ENCODE data around the gene OPN3. TPM values are rescaled to one million over a fixed set of nuclear protein-coding genes. Genes with fewer than 3 reads are reported as not detected.

OPN3 gene
- total RNA-seq, 1 experiment from 2014 or later = 10.0 TPM

- H2AK5ac ChIP-seq (ENCODE audit: insufficient read length, low read length) = no peak overlapping the region
- H3T11ph ChIP-seq (ENCODE audit: low read length) = no peak overlapping the region
- no peak overlapping the region for H2BK5ac ChIP-seq (ENCODE audit: insufficient read length, low read length)
- H3K9me3 ChIP-seq (ENCODE audit: control insufficient read depth, low read depth, low read length) = no peaks in the 10 kb centered on the region
- no peak overlapping the region for H3K27ac Mint-ChIP-seq
- H3K4me3 Mint-ChIP-seq = no peak overlapping the region
- no peak overlapping the region for H3K4ac ChIP-seq (ENCODE audit: low read depth, low read length)
- WGBS (ENCODE audit: extremely low coverage, insufficient read length, low lambda C conversion rate) = no CpG with 5 or more reads among the region's 4 CpGs
- no peaks in the 10 kb centered on the region for H3K79me1 ChIP-seq (ENCODE audit: insufficient read depth, low read depth, low read length, poor library complexity, severe bottlenecking)
- no peak overlapping the region for H4K91ac ChIP-seq (ENCODE audit: insufficient read length, low read depth, low read length)
- H3K79me2 ChIP-seq (ENCODE audit: insufficient read depth, low read length) = peaks cover 20% of the 10 kb centered on the region; the same call in 1 of the 2 replicates
- no peak overlapping the region for H2AFZ ChIP-seq (ENCODE audit: low read length)
- no peak overlapping the region for H4K8ac ChIP-seq (replicated peaks; ENCODE audit: insufficient read length, low read depth, low read length)
- no peak overlapping the region for H3K4me2 ChIP-seq (ENCODE audit: insufficient read depth, insufficient read length, low read length)
- H3K27me3 Mint-ChIP-seq (ENCODE audit: low read depth) = peaks cover 2% of the 10 kb centered on the region
- no peak for DNase-seq
- no peak for TF ChIP-seq CTCF (conservative IDR thresholded peaks at IDR 0.05)
- H2BK12ac ChIP-seq (ENCODE audit: insufficient read length, low read depth, low read length) = no peak overlapping the region
- H3K14ac ChIP-seq (ENCODE audit: insufficient read depth, low read length) = no peak overlapping the region
- H3K56ac ChIP-seq (ENCODE audit: insufficient read length, low read depth, low read length) = no peak overlapping the region
- peaks cover 3% of the 10 kb centered on the region for H3K23me2 ChIP-seq (ENCODE audit: insufficient read length, low read depth, low read length, poor library complexity, severe bottlenecking)
- no peak overlapping the region for H3K23ac ChIP-seq (ENCODE audit: insufficient read length, low read depth, low read length)
- peaks cover 26 to 33% (median 27%) of the 10 kb centered on the region in 3 experiments for H3K36me3 Mint-ChIP-seq (ENCODE audit: insufficient read depth in 1 of 3, low read depth in 3 of 3)
- H2BK15ac ChIP-seq (ENCODE audit: low read depth, low read length) = no peak overlapping the region
- no peak overlapping the region for H2BK20ac ChIP-seq (ENCODE audit: low read depth, low read length, poor library complexity, severe bottlenecking)
- no peak overlapping the region for H3K18ac ChIP-seq (ENCODE audit: insufficient read length, low read depth, low read length)
- H3K4me1 Mint-ChIP-seq = peaks cover 29 to 32% of the 10 kb centered on the region in 2 experiments
- no peaks in the 10 kb centered on the region for H4K20me1 ChIP-seq (ENCODE audit: control insufficient read depth, insufficient read depth, insufficient read length)
- no peaks in the 10 kb centered on the region for H3K27me3 ChIP-seq (ENCODE audit: insufficient read depth, low read length)
- H2BK120ac ChIP-seq (ENCODE audit: low read depth, low read length, poor library complexity, severe bottlenecking) = no peak overlapping the region
- peaks cover 6% of the 10 kb centered on the region; the same call in 1 of the 2 replicates for H3K4me1 ChIP-seq (ENCODE audit: insufficient read depth, low read length)
- no peak overlapping the region for H3K27ac ChIP-seq (ENCODE audit: insufficient read length, low read depth, low read length)
- H3K9me3 Mint-ChIP-seq = peaks cover 1% of the 10 kb centered on the region in 2 experiments; a peak in 1 of 5 replicates
- no peak overlapping the region for H4K5ac ChIP-seq (ENCODE audit: insufficient read length, low read depth, low read length)
- no peak overlapping the region for H3K9ac ChIP-seq (ENCODE audit: extremely low read depth, insufficient read length, low read length)
These were observed 4.5 kb downstream of the OPN3 start for GRCh38 chr1:241635556-241636152.

All from H9 (cell line).